GM23338 (cell line): ENCODE measurements around the gene HERPUD1. TPM values are rescaled to one million over a fixed set of nuclear protein-coding genes. Genes with fewer than 3 reads are reported as not detected.

ENCODE experiments used
- ATAC-seq: fragments of 200-7000 bp; cut with Tn5 transposase; 3 replicates; pipeline ENCODE4 v1.9.1; 2020
- DNase-seq: peaks from one replicate; pipeline ENCODE4 v3.0.0-alpha.2; 2015; ENCODE audit warnings: low spot score
- H2AFZ ChIP-seq: fragments of 200-600 bp; sonication (generic); 2 replicates; pipeline ENCODE4 v1.8.0; 2016; ENCODE audit warnings: antibody characterized with exemption, mild to moderate bottlenecking, moderate library complexity
- H3F3A ChIP-seq: fragments of 200-600 bp; sonication (generic); replicated peaks from 2 replicates; pipeline ENCODE4 v1.8.0; 2017; ENCODE audit warnings: antibody characterized with exemption, mixed run types, low read depth
- H3K27ac ChIP-seq: fragments of 200-600 bp; sonication (generic); 2 replicates; pipeline ENCODE4 v1.6.1; 2016; ENCODE audit warnings: low read depth
- H3K27me3 ChIP-seq: fragments of 200-600 bp; sonication (generic); 2 replicates; pipeline ENCODE4 v1.8.0; 2016; ENCODE audit warnings: mild to moderate bottlenecking, mixed run types, moderate library complexity; ENCODE audit not compliant: insufficient read depth
- H3K36me3 ChIP-seq: fragments of 200-600 bp; sonication (generic); 2 replicates; pipeline ENCODE4 v1.8.0; 2016; ENCODE audit warnings: mild to moderate bottlenecking; ENCODE audit not compliant: insufficient read depth
- H3K4me1 ChIP-seq: fragments of 200-600 bp; sonication (generic); 2 replicates; pipeline ENCODE4 v1.8.0; 2016; ENCODE audit warnings: mild to moderate bottlenecking, moderate library complexity; ENCODE audit not compliant: insufficient read depth
- H3K4me2 ChIP-seq: fragments of 200-600 bp; sonication (generic); 2 replicates; pipeline ENCODE4 v1.7.1; 2017; ENCODE audit warnings: mixed run types
- H3K4me3 ChIP-seq: fragments of 200-600 bp; sonication (generic); 2 replicates; pipeline ENCODE4 v1.6.1; 2016; ENCODE audit warnings: mixed run types
- H3K79me2 ChIP-seq: fragments of 200-600 bp; sonication (generic); replicated peaks from 2 replicates; pipeline ENCODE4 v1.8.0; 2017; ENCODE audit warnings: mild to moderate bottlenecking; ENCODE audit not compliant: insufficient read depth
- H3K9me2 ChIP-seq: fragments of 200-600 bp; sonication (generic); 2 replicates; pipeline ENCODE4 v1.8.0; 2017; ENCODE audit not compliant: insufficient read depth
- H4K20me1 ChIP-seq: fragments of 200-600 bp; sonication (generic); replicated peaks from 2 replicates; pipeline ENCODE4 v1.8.0; 2017; ENCODE audit warnings: mild to moderate bottlenecking; ENCODE audit not compliant: insufficient read depth
- H3K27ac Mint-ChIP-seq: 2 replicates; pipeline ENCODE4 v1.8.0; 2020; ENCODE audit warnings: inconsistent platforms, mild to moderate bottlenecking, moderate library complexity, mixed read lengths
- H3K27me3 Mint-ChIP-seq: 3 replicates; pipeline ENCODE4 v1.8.0; 2022; ENCODE audit warnings: low read depth, mild to moderate bottlenecking, moderate library complexity, mixed read lengths, inconsistent platforms; ENCODE audit not compliant: insufficient read depth, poor library complexity
- H3K36me3 Mint-ChIP-seq: 3 replicates; pipeline ENCODE4 v1.8.0; 2021; ENCODE audit warnings: low read depth, mild to moderate bottlenecking, inconsistent platforms, moderate library complexity, mixed read lengths
- H3K4me1 Mint-ChIP-seq: 3 replicates; pipeline ENCODE4 v1.8.0; 2020; ENCODE audit warnings: mild to moderate bottlenecking, inconsistent platforms, mixed read lengths
- H3K4me3 Mint-ChIP-seq: 3 replicates; pipeline ENCODE4 v1.8.0; 2021; ENCODE audit warnings: moderate library complexity, mild to moderate bottlenecking, inconsistent platforms, mixed read lengths
- H3K9me3 Mint-ChIP-seq: 3 replicates; pipeline ENCODE4 v1.8.0; 2020; ENCODE audit warnings: moderate library complexity, mild to moderate bottlenecking, inconsistent platforms, mixed read lengths
- CREB1 ChIP-seq: fragments of 250-450 bp; sonication (Bioruptor Pico); IDR thresholded peaks from 2 replicates; pipeline ENCODE4 v1.5.0; 2020; ENCODE audit warnings: low read depth, mild to moderate bottlenecking, moderate library complexity
- ETS1 ChIP-seq: IDR thresholded peaks from 2 replicates; pipeline ENCODE4 v1.6.1; 2016; ENCODE audit warnings: antibody characterized with exemption
- EZH2 ChIP-seq: fragments of 200-600 bp; sonication (generic); IDR thresholded peaks from one replicate; pipeline ENCODE4 v1.8.0; 2017; ENCODE audit warnings: antibody characterized with exemption, mild to moderate bottlenecking, low read depth; ENCODE audit not compliant: unreplicated experiment
- EZH2phosphoT487 ChIP-seq: fragments of 200-600 bp; sonication (generic); IDR thresholded peaks from one replicate; pipeline ENCODE4 v1.8.1; 2018; ENCODE audit warnings: antibody characterized with exemption; ENCODE audit not compliant: unreplicated experiment
- JUNB ChIP-seq: IDR thresholded peaks from one replicate; pipeline ENCODE4 v1.6.1; 2016; ENCODE audit warnings: antibody characterized with exemption; ENCODE audit not compliant: unreplicated experiment
- NANOG ChIP-seq: IDR thresholded peaks from 2 replicates; pipeline ENCODE4 v1.6.1; 2016; ENCODE audit warnings: antibody characterized with exemption, borderline replicate concordance
- POLR2AphosphoS5 ChIP-seq: IDR thresholded peaks from 2 replicates; pipeline ENCODE4 v1.6.1; 2016; ENCODE audit warnings: antibody characterized with exemption, low read depth
- STAT1 ChIP-seq: IDR thresholded peaks from one replicate; pipeline ENCODE4 v1.6.1; 2016; ENCODE audit warnings: antibody characterized with exemption; ENCODE audit not compliant: unreplicated experiment
- ZNF114 ChIP-seq: fragments of 250-450 bp; sonication (Bioruptor Pico); IDR thresholded peaks from 2 replicates; pipeline ENCODE4 v1.5.0; 2020; ENCODE audit warnings: mild to moderate bottlenecking, moderate library complexity
- ZNF331 ChIP-seq: fragments of 250-450 bp; sonication (Bioruptor Pico); IDR thresholded peaks from 2 replicates; pipeline ENCODE4 v1.5.0; 2020; ENCODE audit warnings: low read depth, mild to moderate bottlenecking, moderate library complexity
- polyA plus RNA-seq: library from polyadenylated mRNA; unstranded; fragments of >200 nt; fragmentation: Nextera tagmentation; extraction: Ambion mirVana; gene quantifications from 2 replicates; pipeline ENCODE4 v1.2.1, GENCODE V29; 2016
- total RNA-seq: library from RNA; depleted of rRNA; stranded (reverse); fragments of >200 nt; shearing (Covaris generic); gene quantifications from 2 replicates; pipeline ENCODE4 v1.2.3, GENCODE V29; 2014
- TF ChIP-seq, protein P1 (sequence below): IDR thresholded peaks from one replicate; pipeline ENCODE4 v1.6.1; 2018; ENCODE audit warnings: antibody characterized with exemption; ENCODE audit not compliant: unreplicated experiment
- TF ChIP-seq, protein P2 (sequence below), 2 experiments: fragments of 200-600 bp in 1 of 2; sonication (generic) in 1 of 2; conservative IDR thresholded peaks; 2 replicates each; pipeline versions ENCODE4 v1.5.1 to v1.6.1; 2016 to 2017; ENCODE audit warnings: antibody characterized with exemption in 2 of 2, low read depth in 2 of 2, mild to moderate bottlenecking in 2 of 2, moderate library complexity in 1 of 2
- TF ChIP-seq, protein P3 (sequence below): fragments of 250-450 bp; sonication (Bioruptor Pico); IDR thresholded peaks from 2 replicates; pipeline ENCODE4 v1.5.0; 2020; ENCODE audit warnings: mild to moderate bottlenecking, moderate library complexity

Gene HERPUD1
- total and polyA plus RNA-seq, 2 experiments from 2014 or later, result 41.1 to 44.1 TPM

- TF ChIP-seq JUNB, result no peak
These were observed 42.7 kb upstream of the HERPUD1 start (continued) for GRCh38 chr16:56889206-56889605.

DNA sequence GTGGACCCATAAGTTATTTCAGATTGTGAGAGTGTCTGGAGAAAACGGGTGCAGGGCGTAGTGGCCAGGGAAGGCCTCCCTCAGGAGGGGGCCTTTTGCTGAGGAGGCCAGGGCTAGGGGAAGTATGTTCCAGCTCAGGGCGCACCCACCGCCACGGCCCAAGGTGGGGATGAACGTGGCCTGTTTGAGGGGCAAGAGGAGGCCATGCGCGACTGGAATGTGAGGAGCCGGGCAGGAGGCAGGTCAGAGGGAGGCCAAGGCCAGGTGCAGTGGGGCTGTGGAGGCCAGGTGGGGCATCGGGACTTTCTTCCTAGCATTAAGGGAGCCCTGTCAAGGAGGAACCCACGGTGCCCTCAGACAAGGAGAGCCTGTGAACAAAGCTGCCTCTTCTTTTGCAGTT lies 40.3 kb upstream of the HERPUD1 start:
- Histone ChIP-seq H4K20me1 (no peaks in the 10 kb centered on the region), H3F3A (no peaks in the 10 kb centered on the region), H3K36me3 (no peaks in the 10 kb centered on the region), H3K4me3 (no peak overlapping the region), H2AFZ (no peak overlapping the region; the same call in 1 of the 2 replicates), H3K27me3 (no peaks in the 10 kb centered on the region), H3K9me2 (no peaks in the 10 kb centered on the region), H3K27ac (no peak overlapping the region), H3K4me2 (no peak overlapping the region), H3K79me2 (no peaks in the 10 kb centered on the region), H3K4me1 (no peaks in the 10 kb centered on the region)
- ATAC-seq, result no peak
- Mint-ChIP-seq H3K36me3 (peaks cover 3% of the 10 kb centered on the region; the same call in 2 of the 3 replicates), H3K27ac (no peak overlapping the region), H3K4me3 (no peak overlapping the region), H3K9me3 (peaks cover 16% of the 10 kb centered on the region), H3K4me1 (no peaks in the 10 kb centered on the region), H3K27me3 (peaks cover 6% of the 10 kb centered on the region)
- DNase-seq, result no peak
- TF ChIP-seq ZNF114 (CRISPR knock-in tag) (no peak), EZH2 (no peak), CREB1 (no peak), NANOG (no peak), EZH2phosphoT487 (no peak), STAT1 (no peak), JUNB (no peak), ZNF331 (CRISPR knock-in tag) (no peak), ETS1 (no peak), POLR2AphosphoS5 (no peak)
- TF ChIP-seq, protein P1, sequence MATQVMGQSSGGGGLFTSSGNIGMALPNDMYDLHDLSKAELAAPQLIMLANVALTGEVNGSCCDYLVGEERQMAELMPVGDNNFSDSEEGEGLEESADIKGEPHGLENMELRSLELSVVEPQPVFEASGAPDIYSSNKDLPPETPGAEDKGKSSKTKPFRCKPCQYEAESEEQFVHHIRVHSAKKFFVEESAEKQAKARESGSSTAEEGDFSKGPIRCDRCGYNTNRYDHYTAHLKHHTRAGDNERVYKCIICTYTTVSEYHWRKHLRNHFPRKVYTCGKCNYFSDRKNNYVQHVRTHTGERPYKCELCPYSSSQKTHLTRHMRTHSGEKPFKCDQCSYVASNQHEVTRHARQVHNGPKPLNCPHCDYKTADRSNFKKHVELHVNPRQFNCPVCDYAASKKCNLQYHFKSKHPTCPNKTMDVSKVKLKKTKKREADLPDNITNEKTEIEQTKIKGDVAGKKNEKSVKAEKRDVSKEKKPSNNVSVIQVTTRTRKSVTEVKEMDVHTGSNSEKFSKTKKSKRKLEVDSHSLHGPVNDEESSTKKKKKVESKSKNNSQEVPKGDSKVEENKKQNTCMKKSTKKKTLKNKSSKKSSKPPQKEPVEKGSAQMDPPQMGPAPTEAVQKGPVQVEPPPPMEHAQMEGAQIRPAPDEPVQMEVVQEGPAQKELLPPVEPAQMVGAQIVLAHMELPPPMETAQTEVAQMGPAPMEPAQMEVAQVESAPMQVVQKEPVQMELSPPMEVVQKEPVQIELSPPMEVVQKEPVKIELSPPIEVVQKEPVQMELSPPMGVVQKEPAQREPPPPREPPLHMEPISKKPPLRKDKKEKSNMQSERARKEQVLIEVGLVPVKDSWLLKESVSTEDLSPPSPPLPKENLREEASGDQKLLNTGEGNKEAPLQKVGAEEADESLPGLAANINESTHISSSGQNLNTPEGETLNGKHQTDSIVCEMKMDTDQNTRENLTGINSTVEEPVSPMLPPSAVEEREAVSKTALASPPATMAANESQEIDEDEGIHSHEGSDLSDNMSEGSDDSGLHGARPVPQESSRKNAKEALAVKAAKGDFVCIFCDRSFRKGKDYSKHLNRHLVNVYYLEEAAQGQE, result no peak
- TF ChIP-seq, protein P2, sequence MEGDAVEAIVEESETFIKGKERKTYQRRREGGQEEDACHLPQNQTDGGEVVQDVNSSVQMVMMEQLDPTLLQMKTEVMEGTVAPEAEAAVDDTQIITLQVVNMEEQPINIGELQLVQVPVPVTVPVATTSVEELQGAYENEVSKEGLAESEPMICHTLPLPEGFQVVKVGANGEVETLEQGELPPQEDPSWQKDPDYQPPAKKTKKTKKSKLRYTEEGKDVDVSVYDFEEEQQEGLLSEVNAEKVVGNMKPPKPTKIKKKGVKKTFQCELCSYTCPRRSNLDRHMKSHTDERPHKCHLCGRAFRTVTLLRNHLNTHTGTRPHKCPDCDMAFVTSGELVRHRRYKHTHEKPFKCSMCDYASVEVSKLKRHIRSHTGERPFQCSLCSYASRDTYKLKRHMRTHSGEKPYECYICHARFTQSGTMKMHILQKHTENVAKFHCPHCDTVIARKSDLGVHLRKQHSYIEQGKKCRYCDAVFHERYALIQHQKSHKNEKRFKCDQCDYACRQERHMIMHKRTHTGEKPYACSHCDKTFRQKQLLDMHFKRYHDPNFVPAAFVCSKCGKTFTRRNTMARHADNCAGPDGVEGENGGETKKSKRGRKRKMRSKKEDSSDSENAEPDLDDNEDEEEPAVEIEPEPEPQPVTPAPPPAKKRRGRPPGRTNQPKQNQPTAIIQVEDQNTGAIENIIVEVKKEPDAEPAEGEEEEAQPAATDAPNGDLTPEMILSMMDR (conservative IDR thresholded peaks at IDR 0.05; ENCODE audit: low read depth in 2 of 2), result no peak
- TF ChIP-seq, protein P3, sequence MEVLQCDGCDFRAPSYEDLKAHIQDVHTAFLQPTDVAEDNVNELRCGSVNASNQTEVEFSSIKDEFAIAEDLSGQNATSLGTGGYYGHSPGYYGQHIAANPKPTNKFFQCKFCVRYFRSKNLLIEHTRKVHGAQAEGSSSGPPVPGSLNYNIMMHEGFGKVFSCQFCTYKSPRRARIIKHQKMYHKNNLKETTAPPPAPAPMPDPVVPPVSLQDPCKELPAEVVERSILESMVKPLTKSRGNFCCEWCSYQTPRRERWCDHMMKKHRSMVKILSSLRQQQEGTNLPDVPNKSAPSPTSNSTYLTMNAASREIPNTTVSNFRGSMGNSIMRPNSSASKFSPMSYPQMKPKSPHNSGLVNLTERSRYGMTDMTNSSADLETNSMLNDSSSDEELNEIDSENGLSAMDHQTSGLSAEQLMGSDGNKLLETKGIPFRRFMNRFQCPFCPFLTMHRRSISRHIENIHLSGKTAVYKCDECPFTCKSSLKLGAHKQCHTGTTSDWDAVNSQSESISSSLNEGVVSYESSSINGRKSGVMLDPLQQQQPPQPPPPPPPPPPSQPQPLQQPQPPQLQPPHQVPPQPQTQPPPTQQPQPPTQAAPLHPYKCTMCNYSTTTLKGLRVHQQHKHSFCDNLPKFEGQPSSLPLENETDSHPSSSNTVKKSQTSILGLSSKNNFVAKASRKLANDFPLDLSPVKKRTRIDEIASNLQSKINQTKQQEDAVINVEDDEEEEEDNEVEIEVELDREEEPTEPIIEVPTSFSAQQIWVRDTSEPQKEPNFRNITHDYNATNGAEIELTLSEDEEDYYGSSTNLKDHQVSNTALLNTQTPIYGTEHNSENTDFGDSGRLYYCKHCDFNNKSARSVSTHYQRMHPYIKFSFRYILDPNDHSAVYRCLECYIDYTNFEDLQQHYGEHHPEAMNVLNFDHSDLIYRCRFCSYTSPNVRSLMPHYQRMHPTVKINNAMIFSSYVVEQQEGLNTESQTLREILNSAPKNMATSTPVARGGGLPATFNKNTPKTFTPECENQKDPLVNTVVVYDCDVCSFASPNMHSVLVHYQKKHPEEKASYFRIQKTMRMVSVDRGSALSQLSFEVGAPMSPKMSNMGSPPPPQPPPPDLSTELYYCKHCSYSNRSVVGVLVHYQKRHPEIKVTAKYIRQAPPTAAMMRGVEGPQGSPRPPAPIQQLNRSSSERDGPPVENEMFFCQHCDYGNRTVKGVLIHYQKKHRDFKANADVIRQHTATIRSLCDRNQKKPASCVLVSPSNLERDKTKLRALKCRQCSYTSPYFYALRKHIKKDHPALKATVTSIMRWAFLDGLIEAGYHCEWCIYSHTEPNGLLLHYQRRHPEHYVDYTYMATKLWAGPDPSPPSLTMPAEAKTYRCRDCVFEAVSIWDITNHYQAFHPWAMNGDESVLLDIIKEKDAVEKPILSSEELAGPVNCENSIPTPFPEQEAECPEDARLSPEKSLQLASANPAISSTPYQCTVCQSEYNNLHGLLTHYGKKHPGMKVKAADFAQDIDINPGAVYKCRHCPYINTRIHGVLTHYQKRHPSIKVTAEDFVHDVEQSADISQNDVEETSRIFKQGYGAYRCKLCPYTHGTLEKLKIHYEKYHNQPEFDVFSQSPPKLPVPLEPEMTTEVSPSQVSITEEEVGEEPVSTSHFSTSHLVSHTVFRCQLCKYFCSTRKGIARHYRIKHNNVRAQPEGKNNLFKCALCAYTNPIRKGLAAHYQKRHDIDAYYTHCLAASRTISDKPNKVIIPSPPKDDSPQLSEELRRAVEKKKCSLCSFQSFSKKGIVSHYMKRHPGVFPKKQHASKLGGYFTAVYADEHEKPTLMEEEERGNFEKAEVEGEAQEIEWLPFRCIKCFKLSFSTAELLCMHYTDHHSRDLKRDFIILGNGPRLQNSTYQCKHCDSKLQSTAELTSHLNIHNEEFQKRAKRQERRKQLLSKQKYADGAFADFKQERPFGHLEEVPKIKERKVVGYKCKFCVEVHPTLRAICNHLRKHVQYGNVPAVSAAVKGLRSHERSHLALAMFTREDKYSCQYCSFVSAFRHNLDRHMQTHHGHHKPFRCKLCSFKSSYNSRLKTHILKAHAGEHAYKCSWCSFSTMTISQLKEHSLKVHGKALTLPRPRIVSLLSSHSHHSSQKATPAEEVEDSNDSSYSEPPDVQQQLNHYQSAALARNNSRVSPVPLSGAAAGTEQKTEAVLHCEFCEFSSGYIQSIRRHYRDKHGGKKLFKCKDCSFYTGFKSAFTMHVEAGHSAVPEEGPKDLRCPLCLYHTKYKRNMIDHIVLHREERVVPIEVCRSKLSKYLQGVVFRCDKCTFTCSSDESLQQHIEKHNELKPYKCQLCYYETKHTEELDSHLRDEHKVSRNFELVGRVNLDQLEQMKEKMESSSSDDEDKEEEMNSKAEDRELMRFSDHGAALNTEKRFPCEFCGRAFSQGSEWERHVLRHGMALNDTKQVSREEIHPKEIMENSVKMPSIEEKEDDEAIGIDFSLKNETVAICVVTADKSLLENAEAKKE (CRISPR knock-in tag), result no peak
